Esophagus muscularis mucosa (tissue), 4 donors: ENCODE data around the gene DUSP15. TPM values are rescaled to one million over a fixed set of nuclear protein-coding genes. Genes with fewer than 3 reads are reported as not detected.

ENCODE experiments used
- DNase-seq: peaks from one replicate; pipeline ENCODE4 v3.0.0-alpha.2; 2017; ENCODE audit errors: extremely low spot score
- H3K27ac ChIP-seq, 4 donors: fragments of 200-600 bp; sonication (generic); replicated peaks in 1 of 4; 1 replicate in 3 of 4; 2 replicates in 1 of 4; pipeline ENCODE4 v1.5.1; 2016 to 2019; ENCODE audit warnings: mild to moderate bottlenecking in 1 of 4
- H3K27me3 ChIP-seq, 4 donors: fragments of 200-600 bp; sonication (generic); one replicate each; pipeline versions ENCODE4 v1.5.1 to v1.6.0; 2016 to 2019
- H3K36me3 ChIP-seq, 4 donors: fragments of 200-600 bp; sonication (generic); one replicate each; pipeline ENCODE4 v1.5.1; 2016 to 2019
- H3K4me1 ChIP-seq, 4 donors: fragments of 200-600 bp; sonication (generic); one replicate each; pipeline ENCODE4 v1.5.1; 2016 to 2019
- H3K4me3 ChIP-seq, 4 donors: fragments of 200-600 bp; sonication (generic); 1 replicate in 2 of 4; 2 replicates in 2 of 4; pipeline ENCODE4 v1.5.1; 2016 to 2019; ENCODE audit warnings: mild to moderate bottlenecking in 4 of 4, moderate library complexity in 1 of 4
- H3K9me3 ChIP-seq, 4 donors: fragments of 200-600 bp; sonication (generic); 1 replicate in 3 of 4; 2 replicates in 1 of 4; pipeline ENCODE4 v1.5.1; 2016 to 2019
- EP300 ChIP-seq: sonication (generic); formaldehyde crosslinking; IDR thresholded peaks from one replicate; pipeline ENCODE4 v1.6.1; 2017; ENCODE audit warnings: antibody characterized with exemption
- POLR2A ChIP-seq: fragments of 450-650 bp; IDR thresholded peaks from one replicate; pipeline ENCODE4 v1.6.1; 2017; ENCODE audit warnings: antibody characterized with exemption, moderate library complexity, mild to moderate bottlenecking, low read depth
- POLR2AphosphoS5 ChIP-seq, 2 donors: sonication (generic); formaldehyde crosslinking; IDR thresholded peaks; one replicate each; pipeline ENCODE4 v1.6.1; 2017; ENCODE audit warnings: antibody characterized with exemption in 2 of 2
- WGBS: methylation state at CpG from one replicate; pipeline ENCODE4 v1.1.5; 2018; 5-methylcytosine and 5-hydroxymethylcytosine counted together
- intact Hi-C: fragments of 100-400 bp; cut with DNase I; formaldehyde crosslinking; loops from one replicate; pipeline ENCODE4 v1.15.1; 2023
- total RNA-seq, 4 donors: library from RNA; depleted of rRNA; stranded (reverse); fragments of >200 nt; gene quantifications; one replicate each; pipeline versions ENCODE4 v1.1.0 to v1.2.1, GENCODE V29; 2016
- TF ChIP-seq, protein P1 (sequence below), 3 experiments: fragments of 200-600 bp in 2 of 3; fragments of 450-650 bp in 1 of 3; sonication (generic) in 2 of 3; IDR thresholded peaks; one replicate each; pipeline ENCODE4 v1.5.1; 2017 to 2019; ENCODE audit warnings: antibody characterized with exemption in 3 of 3, mild to moderate bottlenecking in 2 of 3, moderate library complexity in 1 of 3

DUSP15 gene
- total RNA-seq, 4 donors from 2014 or later = 0.83 to 5.1 (median 3.8) TPM

GRCh38 chr20:31861135-31861384, 9.3 kb downstream of the DUSP15 start:
- H3K27me3 ChIP-seq = peaks cover 0 to 47% (median 6%) of the 10 kb centered on the region in 4 donors
- no CpG with 5 or more reads among the region's 20 CpGs for WGBS
- no peak for DNase-seq
- H3K4me3 ChIP-seq = peak overlapping the region; percentile 59 to 71 (median 61)
- H3K4me1 ChIP-seq = peaks cover 20 to 25% (median 23%) of the 10 kb centered on the region in 4 donors
- no peaks in the 10 kb centered on the region for H3K36me3 ChIP-seq
- H3K9me3 ChIP-seq = no peaks in the 10 kb centered on the region
- TF ChIP-seq POLR2AphosphoS5 (IDR thresholded peaks at IDR 0.05) = no peak
- TF ChIP-seq, protein P1, sequence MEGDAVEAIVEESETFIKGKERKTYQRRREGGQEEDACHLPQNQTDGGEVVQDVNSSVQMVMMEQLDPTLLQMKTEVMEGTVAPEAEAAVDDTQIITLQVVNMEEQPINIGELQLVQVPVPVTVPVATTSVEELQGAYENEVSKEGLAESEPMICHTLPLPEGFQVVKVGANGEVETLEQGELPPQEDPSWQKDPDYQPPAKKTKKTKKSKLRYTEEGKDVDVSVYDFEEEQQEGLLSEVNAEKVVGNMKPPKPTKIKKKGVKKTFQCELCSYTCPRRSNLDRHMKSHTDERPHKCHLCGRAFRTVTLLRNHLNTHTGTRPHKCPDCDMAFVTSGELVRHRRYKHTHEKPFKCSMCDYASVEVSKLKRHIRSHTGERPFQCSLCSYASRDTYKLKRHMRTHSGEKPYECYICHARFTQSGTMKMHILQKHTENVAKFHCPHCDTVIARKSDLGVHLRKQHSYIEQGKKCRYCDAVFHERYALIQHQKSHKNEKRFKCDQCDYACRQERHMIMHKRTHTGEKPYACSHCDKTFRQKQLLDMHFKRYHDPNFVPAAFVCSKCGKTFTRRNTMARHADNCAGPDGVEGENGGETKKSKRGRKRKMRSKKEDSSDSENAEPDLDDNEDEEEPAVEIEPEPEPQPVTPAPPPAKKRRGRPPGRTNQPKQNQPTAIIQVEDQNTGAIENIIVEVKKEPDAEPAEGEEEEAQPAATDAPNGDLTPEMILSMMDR (IDR thresholded peaks at IDR 0.05) = no peak
- TF ChIP-seq EP300 = no peak
- TF ChIP-seq POLR2A = no peak
- no peak overlapping the region for H3K27ac ChIP-seq
- intact Hi-C loops = no loop called here

DNA sequence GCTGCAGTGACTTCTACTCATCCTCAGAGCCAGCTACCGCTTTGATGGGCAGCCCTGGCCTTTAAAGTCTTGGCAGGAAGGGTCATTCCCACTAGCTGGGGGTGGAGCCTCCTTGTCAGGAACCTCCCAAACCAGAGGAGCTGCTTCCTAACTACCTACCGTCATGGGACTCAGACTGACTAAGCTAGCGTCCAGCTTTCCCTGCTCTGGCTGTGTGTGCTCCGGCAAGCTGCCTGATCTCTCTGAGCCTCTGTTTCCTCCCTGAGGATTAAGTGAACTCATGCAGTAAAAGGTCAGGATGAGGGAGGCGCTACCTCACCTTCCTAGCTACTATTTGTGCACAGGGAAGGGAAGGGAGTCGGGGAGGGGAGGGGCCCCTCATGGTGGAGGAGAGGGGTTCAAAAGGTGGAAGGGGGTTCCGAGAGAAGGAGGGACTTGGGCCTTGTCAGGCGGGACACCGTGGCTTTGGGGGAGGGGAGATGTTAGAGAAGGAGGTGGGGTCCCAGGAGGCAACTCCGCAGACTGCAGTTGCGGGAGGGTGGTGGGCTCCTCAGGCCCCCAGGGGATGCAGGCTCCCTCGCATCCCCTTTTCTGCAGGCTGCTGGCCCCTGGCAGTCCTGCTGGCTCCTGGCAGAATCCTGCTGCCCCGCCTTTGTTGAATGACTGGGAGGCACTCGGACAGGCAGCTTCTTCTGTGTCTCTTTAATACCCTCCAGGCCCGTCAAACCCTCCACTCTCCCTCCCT, 9.8 kb downstream of the DUSP15 start:
- 15% methylated on average over 15 of the region's 15 CpGs for WGBS

GRCh38 chr20:31859998-31860380, 10.3 kb downstream of the DUSP15 start:
- 72% methylated on average over 7 of the region's 7 CpGs for WGBS
- Histone ChIP-seq H3K9me3 (no peaks in the 10 kb centered on the region), H3K27me3 (peaks cover 0 to 57% (median 6%) of the 10 kb centered on the region in 4 donors), H3K4me3 (peak overlapping the region in 1 of 4 donors; percentile 71), H3K27ac (no peak overlapping the region), H3K4me1 (peaks cover 20 to 25% (median 23%) of the 10 kb centered on the region in 4 donors), H3K36me3 (no peaks in the 10 kb centered on the region)
- DNase-seq = no peak
- intact Hi-C loops = loop anchor here (10.0 kb wide), 1 partner anchor 235 kb away; no protein-coding TSS in a partner anchor
- TF ChIP-seq POLR2A (no peak), POLR2AphosphoS5 (IDR thresholded peaks at IDR 0.05) (no peak)
- TF ChIP-seq, protein P1 (IDR thresholded peaks at IDR 0.05) = no peak

More for the DNA sequence above, 9.8 kb downstream of the DUSP15 start:
- peaks cover 0 to 52% (median 6%) of the 10 kb centered on the region in 4 donors for H3K27me3 ChIP-seq
- no peak for DNase-seq
- peak overlapping the region; percentile 59 to 71 (median 61) for H3K4me3 ChIP-seq
- TF ChIP-seq POLR2A (no peak), EP300 (no peak), POLR2AphosphoS5 (IDR thresholded peaks at IDR 0.05) (no peak)
- TF ChIP-seq, protein P1 (IDR thresholded peaks at IDR 0.05) = no peak
- no peak overlapping the region for H3K27ac ChIP-seq
- intact Hi-C loops = no loop called here
- no peaks in the 10 kb centered on the region for H3K36me3 ChIP-seq
- H3K4me1 ChIP-seq = peaks cover 20 to 25% (median 23%) of the 10 kb centered on the region in 4 donors
- no peaks in the 10 kb centered on the region for H3K9me3 ChIP-seq

DNA sequence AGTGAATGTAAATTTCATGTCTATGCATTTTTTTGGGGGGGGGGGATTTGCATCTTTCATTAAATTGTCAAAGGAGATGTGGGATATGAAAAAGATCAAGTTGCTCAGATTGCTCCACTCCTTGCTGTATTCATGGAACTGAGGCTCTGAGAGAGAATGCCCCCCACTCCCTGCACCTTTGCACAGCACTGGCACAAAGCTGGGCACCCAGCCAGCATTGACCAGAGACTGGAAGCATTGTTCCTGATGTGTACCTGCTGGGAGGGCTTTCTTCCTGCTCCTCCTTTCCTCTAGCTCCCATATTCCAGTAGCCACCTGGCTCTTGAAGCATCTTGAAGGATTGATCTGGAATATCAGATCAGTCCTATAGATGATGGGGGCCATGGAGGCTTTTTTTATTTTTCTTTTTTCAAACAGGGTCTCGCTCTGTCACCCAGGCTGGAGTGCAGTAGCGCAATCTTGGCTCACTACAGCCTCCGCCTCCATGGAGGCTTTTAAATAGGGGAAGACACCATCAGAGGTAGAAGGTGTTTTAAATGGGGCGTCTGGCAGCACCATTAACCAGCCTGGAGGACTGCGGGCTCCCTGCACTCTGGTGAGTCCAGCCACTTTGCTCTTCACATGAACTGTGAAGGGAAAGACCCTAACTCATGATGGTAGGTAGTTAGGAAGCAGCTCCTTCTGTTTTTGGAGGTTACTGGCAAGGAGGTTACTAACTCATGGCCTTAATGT, 10.9 kb downstream of the DUSP15 start:
- WGBS = 98% methylated on average over 5 of the region's 5 CpGs
- H3K27ac ChIP-seq = no peak overlapping the region
- H3K9me3 ChIP-seq = no peaks in the 10 kb centered on the region
- intact Hi-C loops = loop anchor here (10.0 kb wide), 1 partner anchor 235 kb away; no protein-coding TSS in a partner anchor
- peaks cover 0 to 62% (median 6%) of the 10 kb centered on the region in 4 donors for H3K27me3 ChIP-seq
- TF ChIP-seq POLR2A (no peak), EP300 (no peak), POLR2AphosphoS5 (IDR thresholded peaks at IDR 0.05) (no peak)
- TF ChIP-seq, protein P1 (IDR thresholded peaks at IDR 0.05) = no peak
- H3K36me3 ChIP-seq = no peaks in the 10 kb centered on the region
- H3K4me1 ChIP-seq = peaks cover 20 to 25% (median 23%) of the 10 kb centered on the region in 4 donors
- H3K4me3 ChIP-seq = no peak overlapping the region
- no peak for DNase-seq
